Pancreas (tissue), 10 donors: ENCODE measurements around the gene ROBO3. TPM values are rescaled to one million over a fixed set of nuclear protein-coding genes. Genes with fewer than 3 reads are reported as not detected.

Experiments
- ATAC-seq, 4 donors: fragments of 200-7000 bp; cut with Tn5 transposase; one replicate each; pipeline versions ENCODE4 v1.8.0 to v1.9.1; 2020; ENCODE audit warnings: mild to moderate bottlenecking in 4 of 4, moderate library complexity in 4 of 4
- DNase-seq, 6 donors: peaks; one replicate each; pipeline ENCODE4 v3.0.0-alpha.2; 2020
- FAIRE-seq: peaks from 2 replicates; lab custom pipeline; 2012; peaks lifted over from hg19 to GRCh38; lab: Jason Lieb, UNC
- H3K27ac ChIP-seq, 4 donors: fragments of 200-600 bp; sonication (generic); 1 replicate in 3 of 4; 2 replicates in 1 of 4; pipeline versions ENCODE4 v1.5.0 to v1.8.0; 2020
- H3K27me3 ChIP-seq, 4 donors: fragments of 200-600 bp; one replicate each; pipeline ENCODE4 v1.8.0; 2021
- H3K36me3 ChIP-seq, 3 donors: fragments of 200-600 bp; sonication (generic) in 1 of 3; one replicate each; pipeline versions ENCODE4 v1.5.0 to v1.8.0; 2020 to 2021
- H3K4me1 ChIP-seq, 3 donors: fragments of 200-600 bp; one replicate each; pipeline ENCODE4 v1.8.0; 2021
- H3K4me3 ChIP-seq, 4 donors: fragments of 200-600 bp; sonication (generic) in 2 of 4; one replicate each; pipeline versions ENCODE4 v1.5.0 to v1.8.0; 2020 to 2021
- H3K9me3 ChIP-seq, 4 donors: fragments of 200-600 bp; one replicate each; pipeline ENCODE4 v1.8.0; 2021
- CTCF ChIP-seq, 4 donors: fragments of 200-600 bp; sonication (generic) in 3 of 4; IDR thresholded peaks; one replicate each; pipeline versions ENCODE4 v1.5.0 to v1.8.0; 2021; ENCODE audit warnings: antibody characterized with exemption in 4 of 4
- WGBS, 2 donors: extraction: QIAGEN DNeasy Blood & Tissue Kit; methylation state at CpG; one replicate each; pipeline ENCODE4 v1.1.7; 2013; 5-methylcytosine and 5-hydroxymethylcytosine counted together
- intact Hi-C, 3 donors: fragments of 100-400 bp; cut with DNase I; formaldehyde crosslinking; loops; one replicate each; pipeline versions ENCODE4 v1.11.1 to v1.14.2; 2022
- polyA plus RNA-seq, 2 donors: library from polyadenylated mRNA; stranded (reverse); fragments of 200-250 nt; gene quantifications; one replicate each; pipeline ENCODE4 v1.2.3, GENCODE V29; 2013
- total RNA-seq, 6 donors: library from RNA; stranded (reverse); fragmentation: NEBNext Ultra II Directional in 4 of 6; extraction: Animal tissue kit (Norgen Biotek cat#: 25700) in 4 of 6; gene quantifications; one replicate each; pipeline versions ENCODE4 v1.2.1 to v1.2.4, GENCODE V29; 2021 to 2023
- donor health status: healthy with polysubstance abuse.
- donor health status: DM: no; HTN: no; CAD: no; lungs with moderate emphysema.
- donor health status: DM: no; HTN: no; CAD: no.
- donor health status: control.
- donor health status: control.
- donor health status: Bipolar disorder and iron deficiency.
- donor health status: DM: yes; HTN: yes; CAD: no.
- donor health status: DM: no; HTN: no; CAD: no.
- donor health status: DM: no; HTN: no; CAD: no.
- donor health status: DM: yes; HTN: yes; CAD: no.

Gene ROBO3
- total and polyA plus RNA-seq, 8 donors: 1.1 to 25.0 (median 2.8) TPM

DNA sequence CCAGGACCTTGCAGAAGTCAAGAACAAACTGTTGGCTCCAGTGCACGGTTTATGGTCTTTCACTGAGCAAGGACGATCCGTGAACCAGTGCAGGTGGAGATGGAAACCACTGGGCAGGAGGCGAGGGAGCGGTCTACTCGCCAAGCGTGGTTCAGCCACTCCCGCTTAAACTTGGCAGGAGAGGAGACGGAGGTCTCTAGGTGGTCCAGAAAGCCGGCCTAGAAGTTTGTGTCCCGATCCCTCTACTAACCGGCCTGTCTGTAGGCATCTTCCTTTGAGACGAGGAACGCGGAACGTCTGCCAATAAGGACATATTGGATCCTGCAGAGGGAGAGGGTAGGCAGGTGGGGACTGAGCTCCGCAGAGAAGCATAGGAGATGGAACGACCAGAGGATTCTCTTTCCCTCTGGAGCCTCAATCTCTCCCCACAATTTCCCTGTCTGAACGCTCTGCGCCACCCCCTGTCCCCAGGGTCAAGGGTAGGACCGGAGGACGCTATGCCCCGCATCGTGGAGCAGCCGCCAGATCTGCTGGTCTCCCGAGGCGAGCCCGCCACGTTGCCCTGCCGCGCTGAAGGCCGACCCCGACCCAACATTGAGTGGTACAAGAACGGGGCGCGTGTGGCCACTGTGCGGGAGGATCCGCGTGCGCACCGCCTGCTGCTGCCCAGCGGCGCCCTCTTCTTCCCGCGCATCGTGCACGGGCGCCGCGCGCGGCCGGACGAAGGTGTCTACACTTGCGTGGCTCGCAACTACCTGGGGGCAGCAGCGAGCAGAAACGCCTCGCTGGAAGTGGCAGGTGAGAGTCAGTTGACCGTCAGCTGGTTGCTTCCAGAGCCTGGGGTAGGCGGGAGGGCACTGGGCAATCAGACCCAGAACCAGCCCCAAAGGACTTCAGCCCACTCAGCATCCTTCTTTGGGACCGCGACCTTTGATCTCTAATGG is 3.4 kb downstream of the ROBO3 start:
- H3K36me3 ChIP-seq: no peaks in the 10 kb centered on the region
- peaks cover 0 to 9% (median 0%) of the 10 kb centered on the region in 3 donors for H3K4me1 ChIP-seq
- peaks cover 0 to 56% (median 7%) of the 10 kb centered on the region in 4 donors for H3K27me3 ChIP-seq
- H3K9me3 ChIP-seq: no peaks in the 10 kb centered on the region
- no peak overlapping the region for H3K4me3 ChIP-seq
- peak in 2 of 6 donors; percentile 62 to 71 for DNase-seq
- intact Hi-C loops: no loop called here
- H3K27ac ChIP-seq: no peak overlapping the region
- no peak for TF ChIP-seq CTCF (IDR thresholded peaks at IDR 0.05)
- 6 to 8% methylated on average over 63 of the region's 63 CpGs for WGBS, 2 donors
- peak in 2 of 4 donors; percentile 15 to 23 for ATAC-seq
- no peak for FAIRE-seq

DNA sequence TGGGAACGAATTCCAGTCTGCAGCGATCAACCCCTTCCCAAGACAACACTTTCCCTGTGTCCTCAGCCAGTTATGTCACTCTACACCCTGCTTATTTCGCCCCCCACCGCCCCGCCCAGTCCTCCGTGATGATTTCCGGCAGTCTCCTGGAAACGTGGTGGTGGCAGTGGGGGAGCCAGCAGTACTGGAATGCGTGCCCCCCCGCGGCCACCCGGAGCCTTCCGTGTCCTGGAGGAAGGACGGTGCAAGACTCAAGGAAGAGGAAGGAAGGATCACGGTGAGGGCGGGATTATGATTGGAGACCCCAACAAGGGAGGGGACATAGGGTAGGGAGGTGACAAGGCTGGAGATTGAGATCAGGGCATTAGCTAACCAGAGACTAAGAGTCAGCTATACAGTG is 4.1 kb downstream of the ROBO3 start:
- ATAC-seq: no peak
- Histone ChIP-seq H3K27me3 (peaks cover 0 to 49% (median 7%) of the 10 kb centered on the region in 4 donors), H3K4me3 (no peak overlapping the region), H3K9me3 (no peaks in the 10 kb centered on the region), H3K4me1 (peaks cover 0 to 9% (median 0%) of the 10 kb centered on the region in 3 donors), H3K27ac (no peak overlapping the region), H3K36me3 (no peaks in the 10 kb centered on the region)
- DNase-seq: peak in 1 of 6 donors; percentile 34
- no peak for FAIRE-seq
- 3% methylated on average over 16 of the region's 16 CpGs for WGBS, 2 donors
- intact Hi-C loops: no loop called here
- no peak for TF ChIP-seq CTCF (IDR thresholded peaks at IDR 0.05)

- Histone ChIP-seq H3K4me1 (peaks cover 0 to 9% (median 0%) of the 10 kb centered on the region in 3 donors), H3K36me3 (no peaks in the 10 kb centered on the region), H3K9me3 (no peaks in the 10 kb centered on the region), H3K4me3 (no peak overlapping the region), H3K27me3 (peaks cover 0 to 45% (median 7%) of the 10 kb centered on the region in 4 donors), H3K27ac (no peak overlapping the region)
- FAIRE-seq (no peak), DNase-seq (peak in 1 of 6 donors; percentile 27), ATAC-seq (no peak)
- intact Hi-C loops: no loop called here
- WGBS, 2 donors: 38 to 44% methylated on average over 14 of the region's 14 CpGs
- TF ChIP-seq CTCF (IDR thresholded peaks at IDR 0.05): no peak
Observed at GRCh38 chr11:124869856-124870387, 4.7 kb downstream of the ROBO3 start.

- Histone ChIP-seq H3K4me3 (no peak overlapping the region), H3K27ac (no peak overlapping the region), H3K4me1 (peaks cover 0 to 7% (median 0%) of the 10 kb centered on the region in 3 donors), H3K9me3 (no peaks in the 10 kb centered on the region), H3K36me3 (no peaks in the 10 kb centered on the region), H3K27me3 (peaks cover 0 to 40% (median 7%) of the 10 kb centered on the region in 4 donors)
- FAIRE-seq (no peak), DNase-seq (peak in 1 of 6 donors; percentile 45), ATAC-seq (no peak)
- 43 to 46% methylated on average over 7 of the region's 7 CpGs for WGBS, 2 donors
- intact Hi-C loops: no loop called here
- no peak for TF ChIP-seq CTCF (IDR thresholded peaks at IDR 0.05)
Observed at GRCh38 chr11:124870430-124870829, 5.2 kb downstream of the ROBO3 start.
